Neutrophil (primary cell): ENCODE measurements around the gene CNTROB.

ENCODE experiments used
- H3K27ac ChIP-seq: fragments of 200-600 bp; sonication (generic); 2 replicates; pipeline ENCODE4 v1.5.1; 2016; ENCODE audit warnings: mild to moderate bottlenecking, moderate library complexity
- H3K27me3 ChIP-seq: fragments of 200-600 bp; sonication (generic); 2 replicates; pipeline ENCODE4 v1.6.0; 2016; ENCODE audit warnings: mild to moderate bottlenecking
- H3K36me3 ChIP-seq: fragments of 200-600 bp; sonication (generic); 2 replicates; pipeline ENCODE4 v1.5.1; 2017
- H3K4me1 ChIP-seq, 2 experiments: fragments of 200-600 bp in 1 of 2; sonication (generic) in 1 of 2; 1 replicate in 1 of 2; 2 replicates in 1 of 2; pipeline versions ENCODE4 v1.5.1 to v1.6.1; 2013 to 2016; ENCODE audit warnings: low read depth in 1 of 2, low read length in 1 of 2, mild to moderate bottlenecking in 1 of 2, moderate library complexity in 1 of 2; ENCODE audit not compliant: control insufficient read depth in 1 of 2, insufficient read depth in 1 of 2
- H3K4me3 ChIP-seq, 2 experiments: fragments of 200-600 bp in 1 of 2; sonication (generic) in 1 of 2; 1 replicate in 1 of 2; 2 replicates in 1 of 2; pipeline ENCODE4 v1.5.1; 2013 to 2016; ENCODE audit warnings: low read depth in 1 of 2, low read length in 1 of 2, mild to moderate bottlenecking in 1 of 2, moderate library complexity in 1 of 2
- H3K9me3 ChIP-seq: fragments of 200-600 bp; sonication (generic); 2 replicates; pipeline ENCODE4 v1.5.1; 2016
- CTCF ChIP-seq: fragments of 200-600 bp; sonication (generic); IDR thresholded peaks from 2 replicates; pipeline ENCODE4 v1.5.1; 2016; ENCODE audit warnings: antibody characterized with exemption

Gene CNTROB

DNA sequence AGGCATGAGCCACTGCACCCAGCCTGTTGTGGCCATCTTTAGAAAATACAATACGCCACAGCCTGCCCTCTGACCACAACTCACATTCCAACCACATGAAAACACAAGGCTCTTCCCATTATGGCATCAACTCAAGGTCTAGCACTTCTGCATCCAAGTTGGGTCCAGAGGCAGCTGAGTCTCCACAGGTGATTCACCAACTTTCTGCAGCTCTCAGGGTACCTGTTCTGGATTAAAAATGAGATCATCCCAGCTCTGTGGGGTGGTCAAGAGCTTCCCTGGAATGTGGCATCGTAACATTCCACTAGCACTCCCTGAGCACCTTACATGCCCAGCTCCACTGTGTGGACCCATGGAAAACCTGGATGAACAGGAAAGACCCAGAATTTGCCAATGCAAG lies 60.5 kb downstream of the CNTROB start:
- Histone ChIP-seq H3K4me3 (no peak overlapping the region), H3K9me3 (no peaks in the 10 kb centered on the region), H3K27ac (no peak overlapping the region), H3K36me3 (no peaks in the 10 kb centered on the region), H3K27me3 (peaks cover 15% of the 10 kb centered on the region), H3K4me1 (peaks cover 12 to 21% of the 10 kb centered on the region in 2 experiments)
- TF ChIP-seq CTCF, result no peak

DNA sequence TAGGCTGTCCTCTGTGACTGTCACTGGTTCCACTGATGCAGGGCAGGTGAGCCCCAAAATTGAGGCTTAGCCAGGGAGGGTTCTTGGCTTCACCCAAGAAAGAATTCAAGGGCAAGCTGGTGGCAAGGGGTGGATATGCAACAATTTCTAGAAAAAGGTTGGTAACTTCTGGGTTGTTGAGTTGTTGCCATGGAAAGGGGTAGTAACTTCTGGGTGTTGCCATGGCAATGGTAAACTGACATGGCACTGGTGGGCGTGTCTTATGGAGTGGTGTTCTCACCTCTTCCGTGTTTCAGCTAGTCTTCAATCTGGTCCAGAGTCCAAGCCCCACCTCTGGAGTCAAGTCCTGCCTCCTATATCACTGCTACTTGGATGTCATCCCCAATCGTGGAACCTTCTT lies 60.9 kb downstream of the CNTROB start:
- H3K4me3 ChIP-seq, result no peak overlapping the region
- no peaks in the 10 kb centered on the region for H3K36me3 ChIP-seq
- peaks cover 19% of the 10 kb centered on the region for H3K27me3 ChIP-seq
- H3K4me1 ChIP-seq, result peaks cover 12 to 21% of the 10 kb centered on the region in 2 experiments
- no peak overlapping the region for H3K27ac ChIP-seq
- TF ChIP-seq CTCF, result no peak
- H3K9me3 ChIP-seq, result no peaks in the 10 kb centered on the region

- Histone ChIP-seq H3K27ac (no peak overlapping the region), H3K36me3 (no peaks in the 10 kb centered on the region), H3K4me3 (no peak overlapping the region), H3K27me3 (peaks cover 27% of the 10 kb centered on the region), H3K4me1 (peaks cover 12 to 18% of the 10 kb centered on the region in 2 experiments), H3K9me3 (no peaks in the 10 kb centered on the region)
- no peak for TF ChIP-seq CTCF
These were observed 62.1 kb downstream of the CNTROB start for GRCh38 chr17:7993972-7994589.

GRCh38 chr17:7995724-7996123 lies 63.7 kb downstream of the CNTROB start:
- no peak for TF ChIP-seq CTCF
- Histone ChIP-seq H3K27me3 (peaks cover 41% of the 10 kb centered on the region), H3K9me3 (no peaks in the 10 kb centered on the region), H3K4me1 (peaks cover 0 to 2% of the 10 kb centered on the region in 2 experiments), H3K4me3 (no peak overlapping the region), H3K36me3 (no peaks in the 10 kb centered on the region), H3K27ac (no peak overlapping the region)

DNA sequence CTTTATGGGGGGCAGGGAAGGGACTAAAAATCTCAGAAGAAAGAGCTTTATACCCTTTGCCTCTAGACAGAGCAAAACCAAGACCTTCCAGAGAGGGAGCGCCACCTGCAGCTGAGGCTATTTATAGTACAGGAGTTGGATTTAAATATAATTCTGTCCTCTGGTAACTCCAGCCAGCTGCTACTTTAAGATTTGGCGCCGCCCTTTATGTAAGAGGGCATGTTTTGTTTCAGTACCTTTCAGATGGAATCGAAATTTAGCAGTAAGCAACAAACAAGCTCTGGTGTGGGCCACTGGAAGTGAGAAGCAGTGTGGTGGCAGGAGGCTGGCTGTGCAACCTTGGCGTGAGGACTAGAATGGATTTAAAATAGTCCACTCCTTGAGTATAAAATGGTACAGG lies 65.2 kb downstream of the CNTROB start:
- Histone ChIP-seq H3K4me3 (no peak overlapping the region), H3K9me3 (no peaks in the 10 kb centered on the region), H3K27me3 (peaks cover 55% of the 10 kb centered on the region), H3K36me3 (no peaks in the 10 kb centered on the region), H3K27ac (no peak overlapping the region), H3K4me1 (peaks cover 5% of the 10 kb centered on the region in 2 experiments)
- no peak for TF ChIP-seq CTCF
